Effector CD8-positive, alpha-beta T cell (primary cell): ENCODE measurements around the gene DCUN1D2.

Experiments
- DNase-seq: peaks from one replicate; lab custom pipeline; 2025; lab: John Stamatoyannopoulos, UW

DCUN1D2 gene

DNA sequence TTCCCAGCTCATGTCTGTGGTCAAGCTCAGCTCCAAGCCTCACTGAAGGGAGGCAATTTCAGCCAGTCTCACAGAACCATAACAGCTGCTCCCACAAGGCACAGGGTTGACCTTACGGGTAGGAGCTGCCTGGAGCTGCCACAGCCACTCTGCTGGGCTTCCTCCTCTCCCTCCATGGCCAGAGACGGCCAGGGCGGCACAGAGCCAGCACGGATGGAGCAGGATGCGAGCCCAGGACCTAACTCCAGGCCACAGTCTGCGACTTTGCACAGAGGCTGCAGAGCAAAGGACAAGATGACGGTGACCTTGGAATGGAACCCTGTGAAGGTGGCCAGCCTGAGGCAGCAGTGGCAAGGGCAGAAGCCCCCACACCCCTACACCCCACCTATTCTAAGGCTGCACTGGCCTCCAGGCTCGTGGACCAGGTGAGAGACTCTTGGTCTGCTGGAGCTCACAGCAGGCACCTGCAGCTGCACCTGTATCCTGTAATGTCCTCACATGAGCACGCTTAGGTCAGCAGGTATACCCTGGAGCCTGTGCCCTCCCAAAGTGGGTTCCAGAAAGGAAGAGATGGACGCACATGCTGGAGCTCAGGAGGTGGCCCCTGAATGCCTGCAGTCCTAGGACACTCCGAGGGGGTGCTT is 66.9 kb downstream of the DCUN1D2 start:
- no peak for DNase-seq

DNA sequence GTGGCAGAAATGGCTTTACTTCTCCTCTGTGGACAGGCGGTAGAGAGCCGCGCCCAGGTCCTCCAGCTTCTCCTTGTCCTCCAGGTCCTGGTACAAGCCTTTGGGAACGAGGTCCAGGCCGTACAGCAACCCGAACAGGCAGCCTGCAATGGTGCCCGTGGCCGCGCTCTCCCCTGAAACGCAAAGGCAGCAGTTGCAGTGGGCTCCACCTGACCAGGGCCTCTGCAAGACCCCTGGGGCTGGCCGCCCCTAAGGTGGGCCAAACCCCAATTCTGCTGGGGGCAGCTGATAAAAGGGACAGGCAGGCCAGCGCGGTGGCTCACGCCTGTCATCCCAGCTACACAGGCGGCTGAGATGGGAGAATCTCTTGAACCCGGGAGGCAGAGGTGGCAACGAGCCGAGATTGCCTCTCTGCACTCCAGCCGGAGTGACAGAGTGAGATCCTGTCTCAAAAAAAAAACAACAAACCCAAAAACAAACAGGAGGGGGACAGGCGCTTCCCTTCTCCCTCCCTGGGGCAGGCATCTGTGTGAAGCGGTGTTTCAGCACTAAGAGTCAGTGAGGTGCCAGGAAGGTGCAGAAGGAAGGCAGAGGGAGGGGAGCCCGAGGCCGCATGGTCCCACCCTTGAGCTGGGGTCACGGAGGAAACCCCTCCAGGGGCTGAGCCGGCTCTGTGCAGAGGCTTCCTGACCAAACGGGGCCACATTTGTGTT is 67.5 kb downstream of the DCUN1D2 start:
- DNase-seq = no peak

DNA sequence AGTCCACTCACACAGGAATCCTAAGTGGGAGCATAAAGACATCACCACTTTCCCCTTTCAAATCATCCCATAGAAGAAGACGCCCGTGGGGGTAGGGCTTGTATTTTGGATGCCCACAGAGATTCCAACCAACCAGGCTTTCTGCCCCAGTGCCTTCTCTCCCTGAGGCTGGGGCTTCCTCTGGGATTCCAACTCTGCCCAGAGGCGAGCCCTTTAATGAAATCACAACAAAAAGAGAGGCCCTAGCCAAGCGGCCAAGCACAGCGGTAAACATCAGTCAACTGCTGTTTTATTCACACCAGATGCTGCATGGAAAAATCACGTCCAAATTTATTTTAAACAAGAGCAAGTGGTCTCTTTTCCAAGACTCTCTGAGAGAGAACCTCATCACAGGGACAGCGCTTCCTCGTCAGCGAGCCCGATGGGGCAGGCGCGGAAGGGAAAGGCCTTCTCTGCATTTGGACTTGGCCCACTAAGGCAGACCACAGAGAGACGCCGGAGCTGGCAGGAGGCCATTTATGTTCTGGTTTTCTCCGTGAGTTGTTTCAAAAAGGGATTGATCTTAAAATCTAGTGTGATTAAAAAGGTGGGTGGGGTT is 68.7 kb downstream of the DCUN1D2 start:
- DNase-seq = no peak

GRCh38 chr13:113420833-113421600 is 69.5 kb downstream of the DCUN1D2 start:
- no peak for DNase-seq

GRCh38 chr13:113420232-113420631 is 70.3 kb downstream of the DCUN1D2 start:
- DNase-seq = no peak

DNA sequence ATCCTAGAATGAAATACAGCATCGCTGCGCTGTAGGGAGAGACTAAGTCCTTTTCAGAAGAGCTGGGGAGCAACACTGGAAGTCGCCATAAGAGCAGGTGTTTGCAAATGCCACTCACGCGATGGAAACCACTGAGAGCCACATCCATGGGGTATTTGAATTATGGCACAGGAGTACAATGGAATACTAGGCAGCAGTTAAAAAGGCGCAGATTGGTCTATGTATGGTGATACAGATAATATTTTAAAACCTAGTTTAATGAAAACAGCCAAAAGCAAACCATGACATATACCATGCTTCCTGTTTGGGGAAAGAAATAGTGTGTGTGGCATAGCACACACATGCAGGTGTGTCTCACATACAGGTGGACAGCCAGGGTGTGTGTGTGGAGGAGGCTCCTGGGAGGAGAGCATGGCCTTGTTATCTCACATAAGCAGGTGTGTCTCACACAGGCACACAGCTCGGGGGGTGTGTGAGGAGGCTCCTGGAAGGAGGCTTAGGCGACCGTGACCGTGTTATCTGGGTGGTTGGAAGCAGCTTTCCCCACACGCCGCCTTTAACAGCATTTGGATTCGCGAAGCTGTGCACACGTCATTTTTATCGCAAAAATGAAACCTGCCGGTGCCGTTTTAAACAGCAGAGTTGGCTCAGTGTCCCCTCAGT is 70.8 kb downstream of the DCUN1D2 start:
- no peak for DNase-seq

DNA sequence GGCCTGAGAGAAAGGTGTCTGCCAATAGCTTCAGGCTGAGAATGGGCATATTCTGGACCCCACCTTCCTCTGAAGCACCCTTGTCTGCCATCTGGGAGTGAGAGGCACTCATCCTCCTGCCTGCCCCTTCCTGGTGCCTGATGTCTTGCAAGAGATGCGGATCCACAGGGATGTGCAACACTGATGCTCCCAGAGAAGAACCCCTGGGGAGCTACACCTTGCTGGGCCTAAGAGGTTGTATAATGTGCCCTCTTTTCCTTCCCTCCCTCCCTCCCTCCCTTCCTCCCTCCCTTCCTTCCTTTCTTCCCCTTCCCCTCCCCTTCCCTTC is 71.8 kb downstream of the DCUN1D2 start:
- DNase-seq = no peak

- DNase-seq = no peak
Measured at GRCh38 chr13:113417836-113418721, 72.4 kb downstream of the DCUN1D2 start.

DNA sequence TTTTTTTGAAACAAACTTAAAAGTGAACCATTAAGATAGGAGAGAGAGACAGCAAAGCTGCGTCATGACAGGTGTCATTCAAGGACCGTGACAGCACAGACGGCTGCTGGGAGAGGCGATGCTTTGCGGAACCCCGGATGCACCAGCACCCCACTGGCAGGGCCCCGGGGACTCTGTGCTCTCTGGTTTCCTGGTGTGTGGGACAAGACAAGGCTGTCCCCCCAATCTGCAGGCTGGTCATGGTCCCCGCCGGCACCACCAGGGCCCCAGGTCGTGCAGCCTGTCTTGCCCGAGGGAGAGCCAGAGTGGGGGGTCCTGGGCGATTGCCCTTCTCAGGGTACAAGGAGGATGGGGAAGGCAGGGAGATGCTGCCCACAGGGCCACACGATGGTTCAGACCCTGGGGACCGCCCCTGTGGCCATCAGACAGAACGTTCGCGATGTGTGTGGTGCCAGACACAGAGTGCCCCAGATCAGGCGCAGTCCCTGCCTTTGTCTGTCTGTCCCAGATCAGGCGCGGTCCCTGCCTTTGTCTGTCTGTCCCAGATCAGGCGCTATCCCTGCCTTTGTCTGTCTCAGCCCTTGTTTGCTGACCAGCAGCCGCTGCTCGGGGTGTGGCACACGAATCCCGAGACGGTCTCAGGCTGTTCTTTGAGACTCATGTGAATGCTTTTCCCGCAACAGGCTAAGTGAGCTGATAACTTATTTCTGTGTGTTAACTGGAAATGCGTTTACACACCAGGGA is 73.3 kb downstream of the DCUN1D2 start:
- DNase-seq = no peak

- no peak for DNase-seq
Measured at GRCh38 chr13:113415825-113416224, 74.7 kb downstream of the DCUN1D2 start.

- DNase-seq = no peak
Measured at GRCh38 chr13:113415032-113415431, 75.5 kb downstream of the DCUN1D2 start.

DNA sequence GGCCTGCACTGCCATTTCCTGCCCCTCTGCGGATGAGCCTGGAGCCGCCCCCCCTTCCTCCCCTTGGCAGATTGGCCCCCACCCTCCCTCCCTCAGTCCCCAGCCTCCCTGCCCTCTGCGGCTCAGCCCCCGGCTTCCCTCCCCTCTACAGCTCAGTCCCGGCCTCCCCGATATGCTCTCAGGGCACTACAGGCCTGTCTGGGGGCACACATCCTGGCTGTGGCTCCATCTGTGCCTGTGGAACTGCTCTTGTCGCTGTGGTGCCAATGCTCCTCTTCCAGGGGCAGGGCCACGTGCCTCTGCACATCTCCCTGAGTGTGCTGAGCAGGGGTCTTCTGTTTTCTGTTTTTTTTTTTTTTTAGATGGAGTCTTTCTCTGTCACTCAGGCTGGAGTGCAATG is 76.2 kb downstream of the DCUN1D2 start:
- no peak for DNase-seq

- no peak for DNase-seq
Measured at GRCh38 chr13:113413898-113414282, 76.6 kb downstream of the DCUN1D2 start.

- DNase-seq = no peak
Measured at GRCh38 chr13:113413178-113413897, 77.2 kb downstream of the DCUN1D2 start.

DNA sequence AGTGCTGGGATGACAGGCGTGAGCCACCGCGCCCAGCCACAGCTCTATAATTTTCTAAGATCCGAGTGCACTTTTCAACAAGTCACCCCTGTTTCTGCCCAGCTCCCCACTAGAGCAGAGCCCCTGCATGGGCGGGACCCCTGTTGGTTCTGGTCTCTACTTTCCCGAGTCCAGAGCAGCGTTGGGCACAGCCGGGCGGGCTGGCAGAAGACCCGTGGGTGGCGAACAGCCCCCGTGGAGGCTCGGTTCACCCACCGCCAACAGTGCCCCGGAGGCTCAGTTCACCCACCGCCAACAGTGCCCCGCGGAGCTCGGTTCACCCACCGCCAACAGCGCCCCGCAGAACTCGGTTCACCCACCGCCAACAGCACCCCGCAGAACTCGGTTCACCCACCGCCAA is 78.1 kb downstream of the DCUN1D2 start:
- no peak for DNase-seq

GRCh38 chr13:113411216-113412023 is 79.1 kb downstream of the DCUN1D2 start:
- DNase-seq = no peak

- no peak for DNase-seq
Measured at GRCh38 chr13:113410472-113411201, 79.9 kb downstream of the DCUN1D2 start.

DNA sequence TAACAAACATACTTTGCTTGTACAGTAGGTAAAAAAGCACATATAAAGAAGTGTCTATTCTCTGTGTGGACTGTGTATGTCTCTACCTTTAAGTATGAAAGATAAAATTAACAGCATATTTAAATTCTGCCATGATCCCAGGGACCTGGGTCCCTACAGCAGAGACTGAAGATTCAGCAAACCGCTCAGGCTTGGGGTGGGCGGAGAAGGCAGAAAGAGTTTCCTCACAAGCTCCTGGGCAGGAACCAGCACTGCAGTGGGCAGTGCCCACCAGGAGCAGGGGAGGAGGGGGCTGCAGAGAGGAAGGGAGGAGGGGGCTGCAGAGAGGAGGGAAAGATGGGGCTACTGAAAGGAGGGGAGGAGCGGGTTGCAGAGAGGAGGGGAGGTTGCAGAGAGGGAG is 81.9 kb downstream of the DCUN1D2 start:
- DNase-seq = no peak
